Stimulated activated CD4-positive, alpha-beta T cell treated with anti-CD3 and anti-CD28 coated beads, Interleukin-12 subunit alpha, Interleukin-12 subunit beta, amount 100 ng/mL, for 48 hours (primary cell): ENCODE data around the gene SLC12A5.
A peak's percentile ranks its signal among the peaks of the same experiment; 100 is the strongest.
"Not testable (repeated sequence)": the region's sequence is repeated elsewhere in the genome, so short reads cannot be mapped to it uniquely, and the experiment has no call there.

Source experiments
- DNase-seq, 3 donors: peaks; one replicate each; pipeline ENCODE4 v3.0.0-alpha.2; 2020; ENCODE audit warnings: low read depth in 2 of 3, low spot score in 1 of 3

Gene SLC12A5

DNA sequence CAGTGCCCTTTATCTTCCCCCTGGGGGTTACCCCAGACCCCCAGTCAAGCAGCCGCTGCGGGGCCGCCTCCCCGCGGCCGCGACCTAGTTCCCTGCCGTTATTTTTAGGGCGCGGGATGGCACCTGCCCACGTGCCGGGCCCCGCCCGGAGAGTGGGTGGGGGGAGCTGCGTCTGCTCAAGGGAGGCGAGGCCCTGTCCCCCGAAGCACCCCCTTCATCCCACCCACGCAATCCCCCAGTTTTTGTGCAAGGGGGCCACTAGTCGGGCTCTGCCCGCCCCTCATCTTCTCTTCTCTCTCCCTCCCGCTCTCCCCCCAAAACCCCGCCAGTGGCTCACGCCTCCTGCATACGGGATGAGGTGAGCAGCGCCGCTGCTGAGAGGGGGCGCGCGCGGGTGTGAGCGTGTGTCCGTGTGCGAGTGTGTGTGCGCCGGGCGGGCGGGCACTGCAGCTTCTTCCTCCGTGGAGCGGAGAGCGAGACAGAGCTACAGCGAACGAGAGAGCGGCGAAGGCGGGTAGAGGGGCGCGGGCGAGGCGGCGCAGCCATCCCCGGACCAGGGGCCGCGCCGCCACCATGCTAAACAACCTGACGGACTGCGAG is at the start of gene SLC12A5:
SLC12A5 (plus strand) TSS at position 444 of the 600 bp plus-strand sequence; CDS start at position 574, 130 bp downstream.
- DNase-seq = no peak

DNA sequence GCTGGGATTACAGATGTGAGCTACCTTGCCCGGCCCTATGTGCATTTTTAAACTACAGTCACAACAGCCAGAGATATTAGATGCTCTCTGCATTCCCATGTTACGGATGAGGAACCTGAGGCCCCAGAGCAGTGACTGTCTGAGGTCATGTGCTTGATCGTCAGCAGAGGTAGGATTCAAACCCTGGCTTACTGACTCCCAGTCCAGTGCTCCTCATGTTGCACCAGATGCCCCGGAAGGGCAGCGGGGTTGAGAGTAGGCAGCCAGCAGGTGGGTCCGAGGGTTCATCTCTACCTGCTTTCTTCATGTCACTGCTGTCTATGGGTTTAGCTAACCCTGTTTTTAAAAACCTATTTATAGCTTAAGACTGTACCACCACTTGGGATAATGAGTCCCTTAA is 47.8 kb upstream of the SLC12A5 start:
- DNase-seq = no peak

DNA sequence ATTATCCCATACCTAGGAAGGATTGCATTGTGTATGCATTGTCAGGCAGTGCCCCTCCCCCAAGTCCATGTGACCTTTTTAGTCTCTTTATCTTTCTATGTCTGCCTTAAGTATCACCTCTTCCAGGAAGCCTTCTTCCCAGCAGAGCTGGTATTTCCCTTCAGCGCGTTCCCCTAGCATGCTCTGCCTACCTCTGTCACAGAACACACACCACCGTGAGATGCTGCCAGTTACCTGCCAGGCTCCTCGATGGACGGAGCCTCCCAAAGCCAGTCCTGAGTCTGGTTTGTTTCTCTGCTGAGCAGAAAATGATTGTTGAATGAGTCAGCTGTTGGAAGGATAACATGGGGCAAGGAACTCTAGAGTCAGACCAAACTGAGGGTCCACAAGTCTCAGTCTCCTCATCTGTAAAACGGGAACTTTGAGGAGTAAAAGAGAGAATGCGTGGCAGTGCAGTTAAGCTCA is 45.7 kb upstream of the SLC12A5 start:
- DNase-seq = no peak

DNA sequence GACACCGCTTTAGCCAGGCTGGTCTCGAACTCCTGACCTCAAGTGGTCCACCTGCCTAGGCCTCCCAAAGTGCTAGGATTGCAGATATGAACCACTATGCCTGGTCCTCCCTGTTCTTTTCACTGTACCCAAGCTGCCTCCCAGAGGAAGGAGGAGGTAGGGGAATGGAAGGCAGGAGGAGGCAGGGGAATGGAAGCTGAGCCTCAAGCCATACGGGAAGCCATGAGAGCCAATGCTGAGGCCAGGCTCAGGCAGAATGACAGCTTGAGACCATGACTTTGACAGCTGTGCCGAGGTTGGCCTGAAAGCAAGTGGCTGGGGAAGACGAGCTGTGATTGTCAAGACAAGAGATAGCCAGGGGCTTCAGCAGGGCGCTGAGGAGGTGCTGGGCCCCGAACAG is 43.4 kb upstream of the SLC12A5 start:
- no peak for DNase-seq

DNA sequence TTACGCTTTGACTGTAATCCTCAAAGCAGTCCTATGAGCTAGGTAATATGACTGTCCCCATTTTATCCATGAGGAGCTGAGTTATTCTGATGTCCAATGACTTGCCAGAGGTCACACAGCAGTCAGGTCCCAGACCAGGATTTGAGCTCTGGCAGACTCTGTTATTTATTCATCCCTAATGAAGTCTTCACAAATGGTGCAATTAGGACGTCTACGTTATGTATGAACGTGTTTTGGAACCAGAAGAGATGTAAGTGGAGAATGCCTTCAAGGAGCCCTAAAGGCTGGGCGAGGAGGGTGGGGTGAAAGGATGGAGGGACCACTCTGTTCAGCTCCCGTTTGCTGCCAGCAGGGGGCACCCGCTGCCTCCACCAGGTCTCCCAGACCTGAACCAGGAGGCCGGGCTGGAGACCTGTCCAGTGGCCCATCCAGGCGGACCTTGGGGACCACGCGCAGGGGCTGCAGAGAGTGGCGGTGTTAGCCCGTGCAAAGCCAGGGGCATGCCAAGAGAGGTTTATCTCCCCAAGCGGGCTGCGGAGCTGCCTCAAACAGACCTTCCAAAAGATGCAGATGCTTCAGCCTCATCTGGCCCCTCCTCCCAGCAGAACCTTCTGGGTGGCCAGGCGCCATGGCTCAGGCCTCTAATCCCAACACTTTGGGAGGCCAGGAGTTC is 41.8 kb upstream of the SLC12A5 start:
- DNase-seq = peak; percentile 53 to 78 (median 74)

DNA sequence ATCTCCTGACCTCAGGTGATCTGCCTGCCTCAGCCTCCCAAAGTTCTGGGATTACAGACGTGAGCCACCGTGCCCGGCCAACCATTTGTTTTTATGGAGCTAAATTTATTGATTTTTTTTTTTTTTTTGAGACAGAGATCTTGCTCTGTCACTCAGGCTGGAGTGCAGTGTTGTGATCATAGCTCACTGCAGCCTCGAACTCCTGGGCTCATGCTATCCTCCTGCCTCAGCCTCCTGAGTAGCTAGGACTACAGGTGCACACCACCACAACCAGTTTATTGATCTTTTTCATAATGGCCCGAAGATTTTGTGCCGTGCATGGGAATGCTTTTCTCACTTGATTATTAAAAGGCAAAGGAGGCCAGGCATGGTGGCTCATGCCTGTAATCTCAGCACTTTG is 40.2 kb upstream of the SLC12A5 start:
- not testable (repeated sequence) for DNase-seq

DNA sequence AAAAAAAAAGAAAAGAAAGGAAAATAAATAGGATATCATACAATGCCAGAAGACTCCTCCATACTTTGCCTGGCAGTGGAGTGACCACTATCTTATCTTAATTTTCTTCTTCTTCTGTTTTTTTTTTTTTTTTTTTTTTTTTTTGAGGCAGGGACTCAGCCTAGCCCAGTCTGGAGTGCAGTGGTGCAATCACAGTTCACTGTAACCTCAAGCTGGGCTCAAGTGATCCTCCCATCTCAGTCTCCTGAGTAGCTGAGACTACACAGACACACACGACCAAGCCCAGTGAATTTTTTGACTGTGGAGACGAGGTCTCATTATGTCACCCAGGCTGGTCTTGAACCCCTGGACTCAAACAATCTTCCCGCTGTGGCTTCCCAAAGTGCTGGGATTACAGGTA is 37.4 kb upstream of the SLC12A5 start:
- DNase-seq = no peak

DNA sequence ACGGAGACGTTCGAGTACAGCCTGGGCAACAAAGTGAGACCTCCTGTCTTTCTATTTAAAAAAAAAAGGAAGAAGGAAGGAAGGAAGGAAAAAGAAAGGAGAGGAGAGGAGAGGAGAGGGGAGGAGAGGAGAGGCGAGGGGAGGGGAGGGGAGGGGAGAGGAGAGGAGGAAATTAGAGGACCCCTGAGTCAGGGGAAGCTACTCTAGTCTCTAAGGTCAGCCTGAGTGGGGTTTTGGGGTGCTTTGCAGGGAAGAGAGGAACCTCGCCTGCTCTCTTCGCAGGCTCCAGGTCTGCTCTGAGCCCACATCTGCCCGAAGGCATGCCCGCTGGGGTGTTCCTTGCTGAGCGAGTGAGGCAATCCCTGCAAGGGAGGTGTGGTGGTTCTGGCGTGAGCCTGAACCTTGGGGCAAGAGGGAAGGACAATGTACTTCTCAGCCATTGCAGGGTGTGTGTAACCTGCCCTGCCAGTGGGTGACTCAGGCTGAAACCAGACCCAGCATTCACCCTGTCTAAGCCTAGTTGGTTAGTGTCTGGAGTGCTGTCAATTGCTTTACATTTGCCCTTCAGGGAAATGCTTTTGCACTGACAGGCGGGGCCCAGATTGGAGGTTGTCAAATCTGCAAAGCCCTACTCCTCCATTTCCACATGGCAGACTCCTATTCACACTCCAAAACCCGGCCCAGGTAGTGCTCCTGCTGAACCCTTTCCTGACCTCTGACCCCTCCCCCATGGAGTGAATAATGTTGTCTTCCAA is 35.6 kb upstream of the SLC12A5 start:
- DNase-seq = no peak

DNA sequence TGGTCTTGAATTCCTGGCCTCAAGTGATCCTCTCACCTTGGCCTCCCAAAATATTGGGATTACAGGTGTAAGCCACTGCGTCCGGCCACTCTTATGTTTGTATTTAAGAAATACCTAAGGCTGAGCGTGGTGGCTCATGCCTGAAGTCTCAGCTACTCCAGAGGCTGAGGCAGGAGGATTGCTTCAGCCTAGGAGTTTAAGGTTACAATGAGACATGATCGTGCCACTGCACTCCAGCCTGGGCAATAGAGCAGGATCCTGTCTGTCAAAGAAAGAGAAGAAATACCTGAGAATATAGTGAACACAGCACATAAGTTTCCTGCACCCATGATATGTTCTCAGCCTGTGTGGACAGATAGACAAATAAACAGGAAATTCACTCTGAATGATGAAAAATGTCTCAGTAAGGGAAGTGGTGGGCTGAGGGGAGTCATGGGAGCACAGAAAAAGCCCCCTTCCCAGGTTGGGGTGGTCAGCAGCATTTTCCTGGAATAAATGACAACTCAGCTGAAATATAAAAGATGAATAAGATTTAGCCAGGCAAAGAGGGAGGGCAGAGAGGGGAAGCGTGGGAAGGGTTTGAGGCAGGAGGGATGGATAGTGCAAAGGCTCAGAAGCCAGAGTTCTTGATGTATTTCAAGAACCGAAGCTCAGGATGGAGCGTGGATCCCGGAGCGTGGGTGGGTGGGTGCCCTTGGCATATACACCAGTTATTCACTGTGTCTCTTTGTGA is 34.1 kb upstream of the SLC12A5 start:
- DNase-seq = no peak

DNA sequence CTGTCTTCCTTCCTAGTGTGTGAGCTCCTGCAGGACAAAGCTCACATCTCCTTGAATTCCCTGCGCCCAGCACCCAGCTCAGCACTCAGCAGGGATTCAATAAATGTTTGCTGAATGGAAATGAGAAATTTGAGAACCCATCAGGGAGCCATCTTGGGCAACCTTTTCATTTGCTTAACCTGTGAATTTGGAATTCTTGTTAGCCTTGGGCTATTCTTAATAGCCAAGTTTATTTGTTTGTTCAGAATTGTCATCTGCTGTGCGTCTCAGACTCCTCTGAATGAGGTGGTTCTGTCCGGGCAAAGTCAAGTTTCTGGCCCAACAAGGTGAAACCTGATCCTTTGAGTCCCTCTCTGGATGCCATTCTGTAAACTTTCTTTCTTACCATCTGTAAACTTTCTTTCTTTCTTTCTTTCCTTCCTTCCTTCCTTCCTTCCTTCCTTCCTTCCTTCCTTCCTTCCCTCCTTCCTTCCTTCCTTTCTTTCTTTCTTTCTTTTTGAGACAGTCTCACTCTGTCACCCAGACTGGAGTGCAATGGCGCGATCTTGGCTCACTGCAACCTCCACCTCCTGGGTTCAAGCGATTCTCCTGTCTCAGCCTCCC is 33.4 kb upstream of the SLC12A5 start:
- not testable (repeated sequence) for DNase-seq

DNA sequence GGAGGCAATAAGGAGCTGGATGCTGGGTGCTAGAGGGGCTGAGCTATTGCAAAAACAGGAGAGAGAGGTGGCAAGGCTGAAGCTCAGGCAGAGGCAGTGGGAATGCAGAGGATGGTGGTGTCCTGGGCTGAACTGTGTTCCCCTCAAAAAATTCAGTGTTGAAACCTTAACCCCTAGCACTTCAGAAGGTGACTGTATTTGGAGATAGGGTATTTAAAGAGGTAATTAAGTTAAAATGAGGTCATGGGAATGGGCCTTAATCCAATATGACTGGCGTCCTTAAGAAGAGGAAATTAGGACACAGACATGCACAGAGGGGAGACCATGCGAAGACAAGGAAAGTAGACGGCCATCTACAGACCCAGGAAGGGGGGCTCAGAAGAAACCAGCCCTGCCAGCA is 31.8 kb upstream of the SLC12A5 start:
- no peak for DNase-seq

DNA sequence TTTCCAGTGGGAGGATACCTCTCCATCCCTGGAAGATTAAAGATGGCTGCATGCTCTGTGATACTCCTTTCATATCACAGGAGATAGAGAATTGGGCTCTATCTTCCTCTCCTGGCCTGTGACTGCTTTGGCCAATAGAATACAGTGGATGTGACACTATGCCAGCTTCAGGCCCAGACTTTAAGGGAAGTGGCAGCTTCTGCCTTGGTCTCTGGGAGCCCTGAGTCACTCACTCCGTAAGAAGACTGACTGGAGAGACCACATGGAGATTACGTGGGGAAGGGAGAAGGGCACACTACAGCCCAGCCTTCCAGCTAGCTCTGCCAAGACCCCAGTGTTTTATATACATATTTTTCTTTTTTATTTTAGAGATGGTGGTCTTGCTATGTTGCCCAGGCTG is 30.7 kb upstream of the SLC12A5 start:
- no peak for DNase-seq

DNA sequence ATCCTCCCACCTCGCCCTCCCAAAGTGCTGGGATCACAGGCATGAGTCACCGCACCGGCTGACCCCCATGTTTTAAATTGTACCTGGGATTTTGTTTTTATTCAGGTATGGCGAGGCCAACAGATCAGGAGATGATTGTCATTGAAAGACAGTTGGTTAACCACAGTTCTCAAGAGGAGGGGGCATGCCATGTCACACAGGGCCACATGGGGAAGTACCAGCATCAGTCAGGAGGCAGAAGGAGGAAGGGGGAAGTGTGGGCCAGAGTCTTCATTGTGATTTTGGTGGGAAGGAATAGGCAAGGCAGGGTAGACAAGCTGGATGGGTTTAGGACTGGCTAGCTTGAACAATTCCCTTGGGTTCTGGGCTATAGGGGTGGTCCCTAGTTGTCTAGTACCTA is 30.3 kb upstream of the SLC12A5 start:
- no peak for DNase-seq

DNA sequence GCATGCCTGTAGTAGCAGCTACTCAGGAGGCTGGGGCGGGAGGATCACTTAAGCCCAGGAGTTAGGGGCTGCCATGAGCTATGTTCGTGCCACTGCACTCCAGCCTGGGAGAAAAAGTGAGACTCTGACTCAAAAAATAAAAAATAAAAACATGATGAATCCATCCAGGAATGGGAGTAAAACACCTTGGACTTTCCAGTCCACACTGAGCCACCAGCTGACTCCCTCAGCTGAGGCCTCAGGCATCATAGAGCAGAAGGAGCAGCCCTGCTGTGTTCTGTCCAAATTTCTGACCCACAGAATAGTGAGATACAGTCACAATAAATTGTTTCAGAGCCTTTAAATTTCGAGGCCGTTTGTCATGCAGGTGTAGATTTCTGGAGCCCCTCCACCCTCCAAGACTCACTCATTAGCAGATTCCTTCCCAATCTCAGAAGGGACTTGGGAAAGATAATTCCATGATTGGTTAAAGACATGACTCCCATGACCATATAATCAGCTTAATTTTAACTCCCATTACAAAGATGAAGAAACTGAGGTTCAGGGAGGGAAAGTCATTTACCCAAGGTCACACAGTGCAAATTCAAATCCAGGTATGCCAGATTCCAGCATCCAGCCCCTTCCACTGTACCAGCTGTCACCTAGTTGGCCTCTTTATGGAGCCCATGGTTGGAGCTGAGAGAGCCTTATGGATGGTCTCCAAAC is 29.3 kb upstream of the SLC12A5 start:
- DNase-seq = no peak

DNA sequence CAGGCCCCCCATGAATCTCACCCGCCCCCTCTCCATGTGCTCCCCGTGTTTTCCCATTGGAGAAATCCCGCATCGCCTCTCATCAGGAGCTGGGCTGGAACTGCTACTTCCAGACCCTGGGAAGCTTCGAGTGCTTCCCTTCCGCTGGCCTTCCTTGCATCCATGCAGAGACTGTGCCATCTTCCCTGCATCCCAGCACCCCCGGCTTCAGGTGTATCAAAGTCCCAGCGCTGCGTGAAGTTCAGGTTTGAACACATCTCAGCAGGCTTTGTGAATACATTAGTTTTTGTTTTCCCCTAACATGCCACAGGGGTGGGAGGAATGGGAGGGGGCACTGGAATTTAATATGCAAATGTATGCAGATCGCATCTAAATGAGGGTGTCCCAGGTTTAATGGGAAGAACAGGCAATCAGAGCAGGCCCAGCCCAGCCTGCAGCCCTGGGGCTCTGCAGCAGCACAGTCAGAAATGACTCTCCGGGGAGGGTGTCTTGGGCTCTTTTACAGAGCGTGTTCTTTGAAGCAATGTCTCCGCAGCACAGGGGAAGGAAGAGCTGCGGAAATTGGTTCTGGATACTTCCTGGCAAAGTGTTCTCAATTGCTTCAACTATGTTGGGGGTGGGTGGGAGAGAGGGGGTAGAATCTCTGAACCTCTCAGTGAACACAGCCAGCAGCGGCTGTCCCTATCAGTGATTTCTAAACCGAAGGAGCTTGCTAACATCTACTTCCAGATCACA is 28.6 kb upstream of the SLC12A5 start:
- DNase-seq = no peak

DNA sequence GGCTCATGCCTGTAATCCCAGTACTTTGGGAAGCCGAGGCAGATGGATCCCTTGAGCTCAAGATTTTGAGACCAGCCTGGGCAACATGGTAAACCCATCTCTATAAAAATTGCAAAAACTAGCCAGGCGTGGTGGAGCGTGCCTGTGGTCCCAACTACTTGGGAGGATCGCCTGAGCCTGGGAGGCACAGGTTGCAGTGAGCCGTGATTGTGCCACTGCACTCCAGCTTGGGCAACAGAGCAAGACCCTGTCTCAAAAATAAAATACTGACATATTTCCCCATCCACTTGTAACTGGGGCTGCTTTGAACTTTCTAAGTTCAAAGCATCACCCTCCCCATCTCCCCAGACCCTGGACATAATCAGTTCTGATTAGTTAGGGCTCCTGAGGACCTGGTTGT is 27.5 kb upstream of the SLC12A5 start:
- DNase-seq = no peak

DNA sequence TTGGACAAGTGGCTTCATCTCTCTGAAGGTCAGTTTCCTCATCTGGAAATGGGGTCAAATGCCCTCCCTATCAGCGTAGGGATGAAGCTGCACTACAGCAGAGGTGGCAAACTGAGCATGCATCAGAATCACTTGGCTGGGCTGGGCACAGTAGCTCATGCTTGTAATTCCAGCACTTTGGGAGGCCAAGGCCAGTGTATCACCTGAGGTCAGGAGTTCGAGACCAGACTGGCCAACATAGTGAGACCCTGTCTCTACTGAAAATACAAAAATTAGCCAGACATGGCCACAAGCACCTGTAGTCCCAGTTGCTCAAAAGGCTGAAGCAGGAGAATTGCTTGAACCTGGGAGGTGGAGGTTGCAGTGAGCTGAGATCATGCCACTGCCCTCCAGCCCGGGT is 27.0 kb upstream of the SLC12A5 start:
- DNase-seq = no peak

DNA sequence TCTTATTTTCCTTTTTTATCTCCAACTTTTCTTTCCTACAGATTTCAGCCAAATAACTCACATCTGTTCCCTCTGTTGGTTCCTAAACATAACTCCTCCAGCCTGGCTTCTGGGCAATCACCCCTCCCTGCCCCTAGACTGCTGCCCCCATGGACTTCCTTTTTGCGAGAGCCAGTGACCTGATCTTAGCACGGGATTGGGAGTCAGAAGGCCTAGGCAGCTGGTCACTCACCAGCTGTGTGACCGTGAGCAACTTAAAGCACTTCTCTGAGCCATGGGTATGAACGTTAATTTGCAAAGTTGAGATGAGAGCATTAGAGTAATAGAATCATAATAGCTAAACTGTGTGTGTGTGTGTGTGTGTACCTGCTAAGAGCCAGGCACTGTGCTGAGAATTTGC is 24.8 kb upstream of the SLC12A5 start:
- DNase-seq = no peak

DNA sequence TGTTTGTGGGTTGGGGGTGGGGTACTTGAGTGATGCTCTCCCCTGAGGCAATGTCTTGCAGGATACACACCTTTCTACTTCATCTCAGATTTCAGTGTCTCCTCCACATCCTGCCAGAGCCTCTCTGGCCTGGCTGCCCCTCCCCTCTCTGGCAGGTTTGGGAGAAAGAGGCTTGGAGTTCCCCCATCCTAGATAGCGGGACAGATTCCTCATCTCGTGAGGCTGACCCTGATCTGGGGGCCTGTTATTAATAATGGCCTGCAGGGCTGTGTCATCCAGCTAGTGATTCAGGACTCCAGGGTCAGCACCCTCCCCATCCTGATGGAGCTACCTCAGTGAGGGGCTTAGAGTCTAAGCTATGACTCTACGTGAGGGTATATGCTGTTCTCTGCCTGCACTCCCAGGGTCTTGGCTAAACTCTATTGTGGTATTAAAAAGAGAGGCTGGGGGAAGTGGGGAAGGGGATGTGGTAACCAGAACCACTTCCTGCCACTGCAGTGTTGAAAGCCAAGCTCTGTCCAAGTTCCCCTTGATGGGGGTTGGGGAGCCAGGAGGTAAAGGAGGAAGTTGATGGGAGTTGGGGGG is 24.0 kb upstream of the SLC12A5 start:
- DNase-seq = no peak
